ENCODE data around the gene SMIM29. TPM values are rescaled to one million over a fixed set of nuclear protein-coding genes. Genes with fewer than 3 reads are reported as not detected.

Gene SMIM29
- total RNA-seq, 1 experiment from 2014 or later, result 5.4 TPM

DNA sequence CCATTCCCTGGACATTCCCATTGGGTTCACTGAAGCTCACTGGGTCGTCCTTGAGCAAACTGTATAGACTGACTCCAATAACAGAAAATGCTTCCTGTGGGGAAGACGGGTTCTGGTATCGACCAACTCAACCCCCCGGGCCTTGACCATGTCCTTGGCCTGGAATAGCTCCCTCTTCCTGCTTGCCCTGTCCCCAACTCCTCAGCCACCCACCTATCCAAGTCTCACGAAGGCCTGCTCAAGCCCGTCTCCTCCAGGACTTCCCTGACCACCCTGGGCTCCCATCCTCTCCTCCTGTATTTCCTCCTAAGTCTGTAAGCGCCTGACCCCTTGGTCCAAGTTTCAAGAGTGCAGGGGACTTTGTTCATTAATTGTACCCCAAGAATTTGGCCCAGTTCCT, 14.9 kb downstream of the SMIM29 start:
- H3K9ac ChIP-seq (ENCODE audit: extremely low read depth, insufficient read length, low read length), result no peak overlapping the region
- H3K36me3 Mint-ChIP-seq (ENCODE audit: insufficient read depth in 1 of 3, low read depth in 3 of 3), result peaks cover 7 to 8% (median 8%) of the 10 kb centered on the region in 3 experiments
- DNase-seq, result no peak
- H3K9me3 ChIP-seq (ENCODE audit: control insufficient read depth, low read depth, low read length), result no peaks in the 10 kb centered on the region
- H4K5ac ChIP-seq (ENCODE audit: insufficient read length, low read depth, low read length), result no peak overlapping the region
- no peak overlapping the region for H2AFZ ChIP-seq (ENCODE audit: low read length)
- no peak overlapping the region for H4K91ac ChIP-seq (ENCODE audit: insufficient read length, low read depth, low read length)
- H3K79me1 ChIP-seq (ENCODE audit: insufficient read depth, low read depth, low read length, poor library complexity, severe bottlenecking), result no peaks in the 10 kb centered on the region
- H3K18ac ChIP-seq (ENCODE audit: insufficient read length, low read depth, low read length), result no peak overlapping the region
- no peak overlapping the region for H2BK15ac ChIP-seq (ENCODE audit: low read depth, low read length)
- no peak overlapping the region for H2BK120ac ChIP-seq (ENCODE audit: low read depth, low read length, poor library complexity, severe bottlenecking)
- H4K20me1 ChIP-seq (ENCODE audit: control insufficient read depth, insufficient read depth, insufficient read length), result no peaks in the 10 kb centered on the region
- TF ChIP-seq, protein P1, sequence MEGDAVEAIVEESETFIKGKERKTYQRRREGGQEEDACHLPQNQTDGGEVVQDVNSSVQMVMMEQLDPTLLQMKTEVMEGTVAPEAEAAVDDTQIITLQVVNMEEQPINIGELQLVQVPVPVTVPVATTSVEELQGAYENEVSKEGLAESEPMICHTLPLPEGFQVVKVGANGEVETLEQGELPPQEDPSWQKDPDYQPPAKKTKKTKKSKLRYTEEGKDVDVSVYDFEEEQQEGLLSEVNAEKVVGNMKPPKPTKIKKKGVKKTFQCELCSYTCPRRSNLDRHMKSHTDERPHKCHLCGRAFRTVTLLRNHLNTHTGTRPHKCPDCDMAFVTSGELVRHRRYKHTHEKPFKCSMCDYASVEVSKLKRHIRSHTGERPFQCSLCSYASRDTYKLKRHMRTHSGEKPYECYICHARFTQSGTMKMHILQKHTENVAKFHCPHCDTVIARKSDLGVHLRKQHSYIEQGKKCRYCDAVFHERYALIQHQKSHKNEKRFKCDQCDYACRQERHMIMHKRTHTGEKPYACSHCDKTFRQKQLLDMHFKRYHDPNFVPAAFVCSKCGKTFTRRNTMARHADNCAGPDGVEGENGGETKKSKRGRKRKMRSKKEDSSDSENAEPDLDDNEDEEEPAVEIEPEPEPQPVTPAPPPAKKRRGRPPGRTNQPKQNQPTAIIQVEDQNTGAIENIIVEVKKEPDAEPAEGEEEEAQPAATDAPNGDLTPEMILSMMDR (conservative IDR thresholded peaks at IDR 0.05), result no peak
- H2AK5ac ChIP-seq (ENCODE audit: insufficient read length, low read length), result no peak overlapping the region
- H3K27ac Mint-ChIP-seq, result peak overlapping the region; percentile 94 to 99 (median 98)
- no peak overlapping the region for H4K8ac ChIP-seq (replicated peaks; ENCODE audit: insufficient read length, low read depth, low read length)
- H3K14ac ChIP-seq (ENCODE audit: insufficient read depth, low read length), result no peak overlapping the region
- no peak overlapping the region for H2BK20ac ChIP-seq (ENCODE audit: low read depth, low read length, poor library complexity, severe bottlenecking)
- peaks cover 16% of the 10 kb centered on the region for H3K23me2 ChIP-seq (ENCODE audit: insufficient read length, low read depth, low read length, poor library complexity, severe bottlenecking)
- H3T11ph ChIP-seq (ENCODE audit: low read length), result no peak overlapping the region
- peaks cover 15 to 31% of the 10 kb centered on the region in 2 experiments for H3K4me1 Mint-ChIP-seq
- no peak overlapping the region for H3K56ac ChIP-seq (ENCODE audit: insufficient read length, low read depth, low read length)
- WGBS (ENCODE audit: extremely low coverage, insufficient read length, low lambda C conversion rate), result no CpG with 5 or more reads among the region's 7 CpGs
- H3K27me3 Mint-ChIP-seq (ENCODE audit: low read depth), result no peaks in the 10 kb centered on the region
- no peak overlapping the region for H3K4ac ChIP-seq (ENCODE audit: low read depth, low read length)
- peak overlapping the region; percentile 69 for H3K4me2 ChIP-seq (ENCODE audit: insufficient read depth, insufficient read length, low read length)
- H3K79me2 ChIP-seq (ENCODE audit: insufficient read depth, low read length), result peaks cover 13% of the 10 kb centered on the region; the same call in 1 of the 2 replicates
- H3K27me3 ChIP-seq (ENCODE audit: insufficient read depth, low read length), result no peaks in the 10 kb centered on the region
- peaks cover 7% of the 10 kb centered on the region; the same call in 1 of the 2 replicates for H3K4me1 ChIP-seq (ENCODE audit: insufficient read depth, low read length)
- H3K4me3 Mint-ChIP-seq, result peak overlapping the region; percentile 45 to 66; a peak in 4 of 5 replicates
- H2BK12ac ChIP-seq (ENCODE audit: insufficient read length, low read depth, low read length), result no peak overlapping the region
- H3K27ac ChIP-seq (ENCODE audit: insufficient read length, low read depth, low read length), result peak overlapping the region; percentile 95
- H3K9me3 Mint-ChIP-seq, result no peaks in the 10 kb centered on the region; a peak in 1 of 5 replicates
- H3K23ac ChIP-seq (ENCODE audit: insufficient read length, low read depth, low read length), result no peak overlapping the region
- no peak overlapping the region for H2BK5ac ChIP-seq (ENCODE audit: insufficient read length, low read length)
